Inferior parietal cortex (tissue), 1 donor: ENCODE measurements around the gene PCBP1.
A peak's percentile ranks its signal among the peaks of the same experiment; 100 is the strongest.
"Not testable (repeated sequence)": the region's sequence is repeated elsewhere in the genome, so short reads cannot be mapped to it uniquely, and the experiment has no call there.

Experiments
- DNase-seq: peaks from one replicate; pipeline ENCODE4 v3.0.0-alpha.2; 2016; ENCODE audit errors: extremely low spot score

PCBP1 gene

GRCh38 chr2:70081221-70081620 is 6.1 kb upstream of the PCBP1 start:
- no peak for DNase-seq

DNA sequence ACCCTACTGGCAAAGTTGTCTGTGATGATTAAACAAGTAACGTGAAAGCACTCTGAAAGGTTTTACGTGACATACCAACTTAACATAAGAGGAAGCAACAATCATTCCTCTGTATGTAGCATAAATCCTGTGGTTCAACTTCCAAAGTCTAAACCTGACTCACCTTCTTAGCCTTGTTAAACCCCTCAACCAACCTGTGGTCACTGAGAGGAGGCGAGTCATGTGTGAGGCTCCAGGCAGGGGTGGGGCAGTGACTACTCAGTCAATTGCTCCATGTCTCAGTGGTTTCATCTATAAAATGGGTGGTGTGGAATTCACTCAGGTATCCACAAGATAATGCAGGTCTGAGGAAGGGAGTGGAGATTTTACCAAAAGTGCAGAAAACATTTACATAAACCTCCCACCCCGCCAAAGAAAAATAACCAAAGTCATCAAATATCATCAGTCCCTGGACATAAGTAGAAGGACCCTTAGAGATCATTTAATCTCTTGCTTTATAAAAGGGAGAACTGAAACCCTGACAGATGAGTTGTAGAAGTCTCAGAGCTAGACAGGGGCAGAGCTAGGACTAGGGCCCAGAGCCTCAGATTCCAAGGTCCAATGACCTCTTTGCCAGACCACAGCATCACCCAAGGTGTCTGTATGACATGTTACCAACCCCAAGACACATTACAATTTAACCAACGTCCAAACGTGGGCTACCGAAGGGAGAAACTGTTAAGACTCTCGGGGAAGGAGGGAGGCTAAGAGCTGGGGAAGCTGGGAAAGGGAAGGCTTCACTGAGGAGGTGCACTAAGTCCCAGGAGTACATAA is 3.7 kb upstream of the PCBP1 start:
- DNase-seq, result no peak

DNA sequence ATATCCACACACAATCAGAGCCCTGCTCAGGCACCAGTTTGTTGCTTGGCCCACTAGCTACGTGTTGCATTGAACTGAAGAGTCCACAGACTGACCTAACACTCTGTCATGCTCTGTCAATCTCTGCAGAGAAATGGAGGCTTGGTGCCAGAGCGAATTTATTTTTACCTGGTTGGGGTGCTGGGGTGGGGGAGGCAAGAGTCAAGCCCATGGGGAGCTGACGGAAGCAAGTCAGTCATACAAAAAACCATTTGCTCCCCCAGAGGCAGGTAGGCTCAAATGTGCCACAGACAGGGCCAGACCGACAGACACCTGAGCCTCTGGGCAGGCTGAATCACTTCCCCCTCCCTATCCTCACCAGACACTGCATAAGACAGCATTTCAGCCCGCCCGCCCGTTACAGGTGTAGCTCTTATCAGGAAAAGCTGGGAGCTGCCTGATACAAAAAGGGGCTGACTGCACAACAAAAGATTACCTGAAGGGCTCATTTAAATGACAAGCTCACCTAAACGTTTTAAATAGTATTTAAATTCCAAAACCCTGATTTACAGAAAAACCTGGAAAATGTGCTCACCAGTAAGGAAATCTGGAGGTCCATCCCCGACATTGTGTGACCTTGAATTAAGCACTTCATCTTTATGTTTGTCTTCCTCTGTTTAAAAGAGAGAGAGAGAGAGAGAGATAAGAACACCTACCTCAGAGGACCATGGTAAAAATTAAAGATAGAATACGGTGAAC is 2.1 kb upstream of the PCBP1 start:
- no peak for DNase-seq

DNA sequence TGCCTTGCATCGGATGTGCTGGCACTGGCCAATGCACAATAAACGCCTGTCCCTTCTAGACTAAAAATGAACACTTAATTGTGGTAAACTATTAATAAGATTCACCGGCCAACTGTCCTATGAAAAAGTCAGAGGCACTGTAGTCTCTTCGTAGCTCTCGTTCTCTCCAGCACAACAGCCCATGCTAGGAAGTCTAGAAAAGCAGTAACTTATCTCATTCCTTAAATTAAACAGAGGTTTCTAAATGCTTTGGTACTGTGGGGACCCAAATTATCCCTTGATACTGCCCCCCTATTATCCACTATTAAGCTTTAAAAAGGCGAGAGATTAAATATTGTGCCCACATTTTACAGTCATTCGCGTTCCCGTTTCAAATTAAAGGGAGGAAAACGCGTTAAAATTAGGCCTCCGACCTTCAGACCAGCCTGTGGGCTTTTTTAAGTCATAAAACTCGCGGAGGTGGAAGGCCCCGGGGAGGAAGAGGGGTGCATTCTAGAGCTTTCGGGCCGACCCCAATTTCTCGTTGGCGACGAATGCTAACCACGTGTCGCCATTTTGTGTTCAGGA is 1.5 kb upstream of the PCBP1 start:
- no peak for DNase-seq

- peak; percentile 86 for DNase-seq
Observed at GRCh38 chr2:70086278-70086837, 919 bp upstream of the PCBP1 start.

- no peak for DNase-seq
Observed at GRCh38 chr2:70087702-70088597, 673 bp downstream of the PCBP1 start.

DNA sequence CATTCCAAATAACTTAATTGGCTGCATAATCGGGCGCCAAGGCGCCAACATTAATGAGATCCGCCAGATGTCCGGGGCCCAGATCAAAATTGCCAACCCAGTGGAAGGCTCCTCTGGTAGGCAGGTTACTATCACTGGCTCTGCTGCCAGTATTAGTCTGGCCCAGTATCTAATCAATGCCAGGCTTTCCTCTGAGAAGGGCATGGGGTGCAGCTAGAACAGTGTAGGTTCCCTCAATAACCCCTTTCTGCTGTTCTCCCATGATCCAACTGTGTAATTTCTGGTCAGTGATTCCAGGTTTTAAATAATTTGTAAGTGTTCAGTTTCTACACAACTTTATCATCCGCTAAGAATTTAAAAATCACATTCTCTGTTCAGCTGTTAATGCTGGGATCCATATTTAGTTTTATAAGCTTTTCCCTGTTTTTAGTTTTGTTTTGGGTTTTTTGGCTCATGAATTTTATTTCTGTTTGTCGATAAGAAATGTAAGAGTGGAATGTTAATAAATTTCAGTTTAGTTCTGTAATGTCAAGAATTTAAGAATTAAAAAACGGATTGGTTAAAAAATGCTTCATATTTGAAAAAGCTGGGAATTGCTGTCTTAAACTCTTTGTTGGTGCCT is 1.4 kb downstream of the PCBP1 start:
- no peak for DNase-seq

- no peak for DNase-seq
Observed at GRCh38 chr2:70089220-70089982, 2.1 kb downstream of the PCBP1 start.

DNA sequence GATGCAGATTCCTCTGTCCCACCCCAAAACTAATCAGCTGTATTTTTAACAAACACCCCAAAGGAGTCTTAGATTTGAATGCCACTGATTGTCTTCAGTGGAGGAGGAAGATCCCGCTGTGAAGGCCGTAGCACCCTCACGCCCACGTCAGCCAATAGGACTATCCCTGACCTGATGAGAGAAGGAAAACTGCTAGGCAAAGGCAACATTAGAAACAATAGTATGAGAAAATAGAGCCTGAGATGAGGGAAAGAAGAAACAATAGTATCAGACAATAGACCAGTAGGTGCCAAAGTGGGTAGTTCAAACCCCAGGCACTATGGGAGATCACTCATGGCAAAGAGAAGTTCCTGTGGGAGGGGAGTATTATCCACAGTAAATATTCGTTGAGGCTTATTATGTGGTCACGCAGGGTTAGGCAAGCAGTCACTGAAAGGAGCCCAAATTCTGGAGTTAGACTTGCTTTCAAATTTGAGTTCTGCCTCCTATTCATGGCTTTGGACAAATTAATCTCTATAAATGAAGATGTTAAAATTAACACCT is 2.8 kb downstream of the PCBP1 start:
- no peak for DNase-seq

DNA sequence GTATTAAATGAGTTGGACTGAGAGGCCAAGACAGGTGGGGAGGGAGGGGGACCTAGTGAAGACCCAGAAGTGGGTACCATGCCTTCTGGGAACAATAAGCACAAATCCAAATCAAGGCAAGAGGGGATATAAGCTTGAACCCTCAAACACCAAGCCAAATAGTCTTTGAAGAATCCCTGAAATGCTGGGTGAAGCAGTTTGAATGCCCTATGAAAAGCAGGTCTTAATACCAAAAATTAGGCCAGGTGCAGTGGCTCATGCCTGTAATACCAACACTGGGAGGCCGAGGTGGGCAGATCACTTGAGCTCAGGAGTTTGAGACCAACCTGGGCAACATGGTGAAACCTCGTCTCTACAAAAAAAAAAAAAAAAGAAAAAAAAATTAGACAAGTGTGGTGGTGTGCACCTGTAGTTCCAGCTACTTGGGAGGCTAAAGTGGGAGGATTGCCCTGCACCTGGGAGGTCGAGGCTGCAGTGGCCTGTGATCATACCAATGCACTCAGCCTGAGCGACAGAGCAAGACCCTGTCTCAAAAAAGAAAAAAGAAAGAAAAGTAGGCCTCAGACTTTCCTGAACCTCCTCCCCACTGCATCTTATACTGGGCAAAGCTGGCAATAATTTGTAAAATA is 3.5 kb downstream of the PCBP1 start:
- no peak for DNase-seq

DNA sequence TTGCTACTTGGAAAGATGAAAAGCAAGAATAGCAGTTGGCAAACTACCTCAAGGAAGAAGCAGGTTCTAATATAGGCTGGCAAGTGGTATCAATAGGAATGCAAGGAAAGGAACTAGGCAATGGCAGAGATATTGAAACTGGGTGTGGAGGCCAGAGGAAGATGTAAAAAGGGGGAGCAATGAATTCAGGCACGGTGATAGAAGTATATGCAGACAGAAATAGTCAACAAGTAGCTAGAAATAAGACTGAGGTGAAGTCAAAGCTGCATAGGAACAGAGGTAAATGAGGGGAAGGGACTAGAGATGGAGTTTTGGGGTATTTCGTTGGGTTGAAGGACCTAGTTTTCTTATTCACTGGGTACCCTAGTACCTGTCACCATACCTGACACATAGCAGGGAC is 4.1 kb downstream of the PCBP1 start:
- DNase-seq, result no peak

- no peak for DNase-seq
Observed at GRCh38 chr2:70091816-70092215, 4.5 kb downstream of the PCBP1 start.

DNA sequence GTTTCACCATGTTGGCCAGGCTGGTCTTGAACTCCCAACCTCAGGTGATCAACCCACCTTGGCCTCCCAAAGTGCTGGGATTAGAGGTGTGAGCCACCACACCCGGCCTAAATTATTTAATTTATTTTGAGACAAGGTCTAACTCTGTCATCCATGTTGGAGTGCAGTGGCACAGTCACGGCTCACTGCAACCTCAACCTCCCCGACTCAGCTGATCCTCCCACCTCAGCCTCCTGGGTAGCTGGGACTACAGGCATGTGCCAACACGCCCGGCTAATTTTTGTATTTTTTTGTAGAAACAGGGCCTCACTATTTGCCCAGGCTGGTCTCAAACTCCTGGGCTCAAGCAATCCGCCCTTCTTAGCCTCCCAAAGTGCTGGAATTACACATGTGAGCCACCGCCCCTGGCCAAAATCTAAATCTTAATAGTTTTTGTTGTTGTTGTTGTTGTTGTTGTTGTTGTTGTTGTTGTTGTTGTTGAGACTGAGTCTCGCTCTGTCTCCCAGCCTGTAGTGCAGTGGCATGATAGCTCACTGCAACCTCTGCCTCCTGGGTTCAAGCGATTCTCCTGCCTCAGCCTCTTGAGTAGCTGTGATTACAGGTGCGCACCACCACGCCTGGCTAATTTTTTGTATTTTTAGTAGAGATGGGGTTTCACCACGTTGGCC is 5.4 kb downstream of the PCBP1 start:
- not testable (repeated sequence) for DNase-seq

GRCh38 chr2:70094171-70094977 is 7.1 kb downstream of the PCBP1 start:
- no peak for DNase-seq

DNA sequence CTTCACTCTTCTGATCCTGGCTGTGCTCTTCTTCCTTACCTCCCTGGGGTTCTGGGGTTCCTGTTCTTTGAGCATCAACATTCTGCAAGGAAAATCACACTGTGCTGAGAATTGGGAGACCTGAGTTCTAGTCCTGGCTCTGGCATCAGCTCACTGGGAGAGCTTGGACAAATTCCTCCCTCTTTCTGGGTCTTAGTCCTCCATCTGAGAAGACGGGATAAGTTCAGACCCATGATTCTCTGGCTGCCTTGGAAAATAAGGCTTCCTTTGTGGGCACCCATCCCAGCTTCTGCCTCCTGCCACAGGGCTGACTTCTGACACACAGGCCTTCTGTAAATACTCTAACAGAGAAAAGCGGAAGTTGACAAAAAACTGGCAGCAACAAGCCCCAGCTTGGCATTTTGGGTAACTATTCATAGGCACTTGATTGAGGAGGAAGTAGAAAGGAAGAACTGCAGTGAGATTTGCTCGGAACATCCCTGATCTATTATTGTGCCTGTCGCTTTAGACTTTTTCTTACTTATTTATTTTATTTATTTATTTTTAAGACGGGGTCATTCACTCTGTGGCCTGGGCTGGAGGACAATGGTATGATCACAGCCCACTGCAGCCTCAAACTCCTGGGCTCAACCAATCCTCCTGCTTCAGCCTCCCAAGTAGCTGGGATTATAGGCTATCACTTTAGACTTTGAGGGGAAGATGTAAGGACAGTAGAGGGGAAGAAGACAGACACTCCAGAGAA is 7.9 kb downstream of the PCBP1 start:
- DNase-seq, result peak; percentile 81

GRCh38 chr2:70095720-70096670 is 8.7 kb downstream of the PCBP1 start:
- DNase-seq, result no peak
